ENCODE results near the gene RNF41. TPM values are rescaled to one million over a fixed set of nuclear protein-coding genes. Genes with fewer than 3 reads are reported as not detected.

The RNF41 gene
- total RNA-seq, 4 donors from 2014 or later: 33.3 to 46.5 (median 42.1) TPM

- DNase-seq (ENCODE audit: low spot score in 2 of 2): no peak
- WGBS, 2 donors: 73 to 84% methylated on average over 4 of the region's 4 CpGs
- intact Hi-C loops (cut with DNase I; ENCODE audit: low total_unique reads): no loop called here
- TF ChIP-seq CTCF (IDR thresholded peaks at IDR 0.05): no peak
- TF ChIP-seq POLR2A (IDR thresholded peaks at IDR 0.05): no peak
- no peak within 1 kb of the TSS for H3K4me3 ChIP-seq (ENCODE audit: low read depth, poor library complexity, severe bottlenecking)
Observed at GRCh38 chr12:56229916-56230431, 8.3 kb upstream of the RNF41 start, which contains the start of gene SLC39A5. SLC39A5 (plus strand) TSS chr12:56230051; CDS start chr12:56231275, 1,224 bp downstream.

- intact Hi-C loops (cut with DNase I; ENCODE audit: low total_unique reads): no loop called here
- no peak overlapping the region for H3K4me3 ChIP-seq (ENCODE audit: low read depth, poor library complexity, severe bottlenecking)
- 93 to 96% methylated on average over 7 of the region's 7 CpGs for WGBS, 2 donors
- no peak for DNase-seq (ENCODE audit: low spot score in 2 of 2)
- TF ChIP-seq CTCF (IDR thresholded peaks at IDR 0.05): no peak
- no peak for TF ChIP-seq POLR2A (IDR thresholded peaks at IDR 0.05)
Observed at GRCh38 chr12:56229082-56229481, 7.4 kb upstream of the RNF41 start.

- no peak for DNase-seq (ENCODE audit: low spot score in 2 of 2)
- peak overlapping the region; percentile 35 for H3K4me3 ChIP-seq (ENCODE audit: low read depth, poor library complexity, severe bottlenecking)
- intact Hi-C loops (cut with DNase I; ENCODE audit: low total_unique reads): no loop called here
- 57 to 76% methylated on average over 11 of the region's 11 CpGs for WGBS, 2 donors
- TF ChIP-seq CTCF (IDR thresholded peaks at IDR 0.05) (no peak), POLR2A (IDR thresholded peaks at IDR 0.05) (no peak)
Observed at GRCh38 chr12:56224954-56225353, 3.2 kb upstream of the RNF41 start.

- TF ChIP-seq CTCF (IDR thresholded peaks at IDR 0.05): peak in 1 of 3 donors; percentile 93
- TF ChIP-seq POLR2A (IDR thresholded peaks at IDR 0.05): no peak
- DNase-seq (ENCODE audit: low spot score in 2 of 2): peak; percentile 98 to 99
- peak within 1 kb of the TSS; percentile 35 for H3K4me3 ChIP-seq (ENCODE audit: low read depth, poor library complexity, severe bottlenecking)
- intact Hi-C loops (cut with DNase I; ENCODE audit: low total_unique reads): no loop called here
- 0 to 1% methylated on average over 23 to 40 of the region's 41 CpGs for WGBS, 2 donors
Observed at GRCh38 chr12:56224102-56224701, 2.5 kb upstream of the RNF41 start, which contains the start of gene NABP2. NABP2 (plus strand) TSS chr12:56224342; CDS start chr12:56224857, 515 bp downstream.

GRCh38 chr12:56223571-56224101 lies 1.9 kb upstream of the RNF41 start:
- intact Hi-C loops (cut with DNase I; ENCODE audit: low total_unique reads): no loop called here
- no peak for DNase-seq (ENCODE audit: low spot score in 2 of 2)
- no peak overlapping the region for H3K4me3 ChIP-seq (ENCODE audit: low read depth, poor library complexity, severe bottlenecking)
- TF ChIP-seq POLR2A (IDR thresholded peaks at IDR 0.05) (no peak), CTCF (IDR thresholded peaks at IDR 0.05) (no peak)
- 21 to 23% methylated on average over 15 of the region's 15 CpGs for WGBS, 2 donors
